ENCODE measurements around the gene KLHDC7A.

KLHDC7A gene

DNA sequence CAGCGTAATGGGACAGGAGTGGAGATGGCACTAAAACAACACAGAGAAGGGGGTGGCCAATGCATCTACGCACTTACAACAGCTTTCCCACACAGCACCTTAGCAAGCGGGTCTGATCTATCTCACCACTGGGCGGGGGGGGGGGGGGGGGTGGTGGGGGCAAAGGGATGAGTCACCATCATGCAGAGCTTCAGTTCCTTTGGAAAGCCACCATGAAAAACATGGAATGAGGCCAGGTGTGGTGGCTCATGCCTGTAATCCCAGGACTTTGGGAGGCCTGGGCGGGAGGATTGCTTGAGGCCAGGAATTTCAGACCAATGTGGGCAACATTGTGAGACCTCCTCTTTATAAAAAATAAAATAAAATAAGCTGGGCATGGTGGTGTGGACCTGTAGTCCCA, 47.2 kb downstream of the KLHDC7A start:
- no peak overlapping the region for H3K4me3 ChIP-seq (ENCODE audit: low read length)
- no CpG with 5 or more reads among the region's 5 CpGs for WGBS (ENCODE audit: insufficient coverage, insufficient read length)

DNA sequence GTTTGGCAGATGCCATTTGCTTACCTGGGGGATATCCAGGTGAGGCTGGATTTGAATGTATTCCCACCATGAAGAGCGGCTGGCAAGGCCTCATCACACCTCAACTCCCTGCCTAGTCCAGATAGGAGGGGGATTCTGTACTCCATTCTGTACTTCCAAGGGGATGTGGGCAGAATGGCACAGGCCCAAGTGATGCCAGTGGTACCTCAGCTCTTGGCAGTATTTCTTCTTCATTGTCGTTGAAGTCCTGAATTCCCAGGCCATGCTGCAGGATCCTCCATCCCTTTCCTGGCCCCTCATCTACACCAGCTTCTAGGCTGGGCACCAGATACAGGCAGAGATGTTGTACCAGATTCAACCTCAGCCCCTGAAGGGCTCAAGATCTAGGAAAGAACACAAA, 47.9 kb downstream of the KLHDC7A start:
- no CpG with 5 or more reads among the region's 2 CpGs for WGBS (ENCODE audit: insufficient coverage, insufficient read length)
- H3K4me1 ChIP-seq (ENCODE audit: control insufficient read depth, insufficient read depth, low read length): peaks cover 1% of the 10 kb centered on the region; the same call in 1 of the 2 replicates
- no peak overlapping the region for H3K4me3 ChIP-seq (ENCODE audit: low read length)
- no peaks in the 10 kb centered on the region for H3K9me3 ChIP-seq (ENCODE audit: control insufficient read depth, insufficient read depth, low read length)
- H3K27ac ChIP-seq (ENCODE audit: low read length): no peak overlapping the region
- no peak for DNase-seq (ENCODE audit: low read depth, low spot score)
- H3K27me3 ChIP-seq (ENCODE audit: control insufficient read depth, insufficient read depth, low read length): no peaks in the 10 kb centered on the region
- H3K36me3 ChIP-seq (ENCODE audit: control insufficient read depth, insufficient read depth, low read length): no peaks in the 10 kb centered on the region

More for the DNA sequence above, 47.2 kb downstream of the KLHDC7A start:
- Histone ChIP-seq H3K27ac (ENCODE audit: low read length) (no peak overlapping the region), H3K27me3 (ENCODE audit: control insufficient read depth, insufficient read depth, low read length) (no peaks in the 10 kb centered on the region), H3K4me1 (ENCODE audit: control insufficient read depth, insufficient read depth, low read length) (peaks cover 1% of the 10 kb centered on the region; the same call in 1 of the 2 replicates), H3K9me3 (ENCODE audit: control insufficient read depth, insufficient read depth, low read length) (no peaks in the 10 kb centered on the region), H3K36me3 (ENCODE audit: control insufficient read depth, insufficient read depth, low read length) (no peaks in the 10 kb centered on the region)
- DNase-seq (ENCODE audit: low read depth, low spot score): no peak

DNA sequence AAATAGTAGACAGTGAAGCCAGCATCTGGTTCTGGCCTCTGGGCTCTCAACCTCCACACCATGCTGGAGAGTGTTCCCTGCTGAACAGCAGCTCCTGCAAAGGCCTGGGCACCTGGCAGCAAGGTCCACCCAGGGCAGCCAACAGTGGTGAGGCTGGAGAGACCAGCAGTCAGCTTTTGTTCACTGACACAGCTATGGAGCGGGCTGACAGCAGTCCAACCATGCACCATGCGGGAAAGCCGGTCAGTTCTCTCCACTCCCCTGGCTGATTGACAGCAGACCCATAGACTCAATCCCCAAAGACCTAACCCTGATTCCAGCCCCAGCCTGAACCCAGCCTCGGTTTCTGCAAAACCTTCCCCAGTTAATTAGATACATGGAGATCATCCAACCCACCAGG, 49.0 kb downstream of the KLHDC7A start:
- no peak for DNase-seq (ENCODE audit: low read depth, low spot score)

DNA sequence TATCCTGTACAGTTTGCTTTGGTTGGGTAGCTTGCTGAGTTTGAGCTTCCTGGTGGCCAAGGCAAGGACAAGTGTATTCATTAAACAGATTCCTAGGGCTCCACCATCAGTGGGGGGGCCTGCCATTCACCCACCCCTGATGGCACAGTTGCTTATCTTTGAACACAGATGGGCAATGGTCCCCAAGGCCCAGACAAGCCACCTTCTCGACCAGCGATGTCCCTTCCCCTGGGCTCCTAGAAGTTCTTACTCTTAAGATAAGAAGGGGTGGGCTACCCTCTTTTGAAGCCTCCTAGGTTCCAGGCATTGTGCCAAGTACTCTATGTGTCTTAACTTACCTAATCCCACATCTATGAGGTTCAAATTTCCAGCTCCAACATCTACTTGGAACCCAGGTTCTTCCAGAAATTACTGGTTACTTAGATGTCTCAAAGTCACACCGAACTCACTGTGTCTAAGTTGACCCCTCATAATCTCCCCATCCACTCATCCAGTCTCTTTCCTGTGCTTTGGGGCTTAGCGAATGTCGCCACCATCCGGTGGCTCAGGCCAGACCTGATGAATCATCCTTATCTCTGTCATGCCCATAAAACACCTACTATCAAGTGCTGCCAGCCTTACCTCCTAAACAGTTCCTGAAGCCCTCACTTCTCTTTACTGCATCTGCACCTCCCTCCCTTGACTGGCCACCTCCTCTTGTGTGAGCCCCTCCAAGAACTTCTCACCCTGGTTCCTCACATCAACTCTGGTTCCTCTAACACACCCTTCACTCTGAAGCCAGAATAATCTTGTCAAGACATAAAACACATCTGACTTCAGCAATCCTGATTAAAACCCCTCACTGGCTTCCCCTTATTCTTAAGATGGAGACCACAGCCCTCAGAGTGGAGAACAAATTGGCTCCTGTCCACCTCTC, 50.1 kb downstream of the KLHDC7A start:
- no peaks in the 10 kb centered on the region for H3K27me3 ChIP-seq (ENCODE audit: control insufficient read depth, insufficient read depth, low read length)
- no peak overlapping the region for H3K27ac ChIP-seq (ENCODE audit: low read length)
- no peak overlapping the region for H3K4me3 ChIP-seq (ENCODE audit: low read length)
- WGBS (ENCODE audit: insufficient coverage, insufficient read length): no CpG with 5 or more reads among the region's 6 CpGs
- H3K36me3 ChIP-seq (ENCODE audit: control insufficient read depth, insufficient read depth, low read length): no peaks in the 10 kb centered on the region
- peak; percentile 25 for DNase-seq (ENCODE audit: low read depth, low spot score)
- no peaks in the 10 kb centered on the region for H3K9me3 ChIP-seq (ENCODE audit: control insufficient read depth, insufficient read depth, low read length)
- no peaks in the 10 kb centered on the region for H3K4me1 ChIP-seq (ENCODE audit: control insufficient read depth, insufficient read depth, low read length)

More for the DNA sequence above, 49.0 kb downstream of the KLHDC7A start:
- no CpG with 5 or more reads among the region's 4 CpGs for WGBS (ENCODE audit: insufficient coverage, insufficient read length)
- Histone ChIP-seq H3K27me3 (ENCODE audit: control insufficient read depth, insufficient read depth, low read length) (no peaks in the 10 kb centered on the region), H3K27ac (ENCODE audit: low read length) (no peak overlapping the region), H3K36me3 (ENCODE audit: control insufficient read depth, insufficient read depth, low read length) (no peaks in the 10 kb centered on the region), H3K9me3 (ENCODE audit: control insufficient read depth, insufficient read depth, low read length) (no peaks in the 10 kb centered on the region), H3K4me1 (ENCODE audit: control insufficient read depth, insufficient read depth, low read length) (peaks cover 1% of the 10 kb centered on the region; the same call in 1 of the 2 replicates), H3K4me3 (ENCODE audit: low read length) (no peak overlapping the region)

DNA sequence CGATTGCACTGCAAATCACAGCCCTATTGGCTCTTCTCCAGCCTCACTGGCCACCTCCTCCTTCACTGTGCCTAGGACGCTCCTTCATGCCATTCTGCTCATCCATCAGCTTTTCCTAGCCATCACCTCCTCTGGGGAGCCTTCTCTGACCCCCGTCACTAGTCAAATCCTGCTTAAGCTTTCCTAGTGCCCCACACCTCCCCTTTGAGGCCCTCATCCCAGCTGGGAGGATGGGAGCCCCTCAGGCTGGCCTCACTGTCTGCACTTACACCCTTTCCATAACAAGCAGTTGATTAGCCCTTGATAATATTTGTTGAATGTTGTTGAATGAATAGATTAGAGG, 50.7 kb downstream of the KLHDC7A start:
- DNase-seq (ENCODE audit: low read depth, low spot score): no peak
- Histone ChIP-seq H3K4me3 (ENCODE audit: low read length) (no peak overlapping the region), H3K27me3 (ENCODE audit: control insufficient read depth, insufficient read depth, low read length) (no peaks in the 10 kb centered on the region), H3K27ac (ENCODE audit: low read length) (no peak overlapping the region), H3K36me3 (ENCODE audit: control insufficient read depth, insufficient read depth, low read length) (no peaks in the 10 kb centered on the region), H3K4me1 (ENCODE audit: control insufficient read depth, insufficient read depth, low read length) (no peaks in the 10 kb centered on the region), H3K9me3 (ENCODE audit: control insufficient read depth, insufficient read depth, low read length) (no peaks in the 10 kb centered on the region)
- WGBS (ENCODE audit: insufficient coverage, insufficient read length): no CpG with 5 or more reads among the region's 3 CpGs

DNA sequence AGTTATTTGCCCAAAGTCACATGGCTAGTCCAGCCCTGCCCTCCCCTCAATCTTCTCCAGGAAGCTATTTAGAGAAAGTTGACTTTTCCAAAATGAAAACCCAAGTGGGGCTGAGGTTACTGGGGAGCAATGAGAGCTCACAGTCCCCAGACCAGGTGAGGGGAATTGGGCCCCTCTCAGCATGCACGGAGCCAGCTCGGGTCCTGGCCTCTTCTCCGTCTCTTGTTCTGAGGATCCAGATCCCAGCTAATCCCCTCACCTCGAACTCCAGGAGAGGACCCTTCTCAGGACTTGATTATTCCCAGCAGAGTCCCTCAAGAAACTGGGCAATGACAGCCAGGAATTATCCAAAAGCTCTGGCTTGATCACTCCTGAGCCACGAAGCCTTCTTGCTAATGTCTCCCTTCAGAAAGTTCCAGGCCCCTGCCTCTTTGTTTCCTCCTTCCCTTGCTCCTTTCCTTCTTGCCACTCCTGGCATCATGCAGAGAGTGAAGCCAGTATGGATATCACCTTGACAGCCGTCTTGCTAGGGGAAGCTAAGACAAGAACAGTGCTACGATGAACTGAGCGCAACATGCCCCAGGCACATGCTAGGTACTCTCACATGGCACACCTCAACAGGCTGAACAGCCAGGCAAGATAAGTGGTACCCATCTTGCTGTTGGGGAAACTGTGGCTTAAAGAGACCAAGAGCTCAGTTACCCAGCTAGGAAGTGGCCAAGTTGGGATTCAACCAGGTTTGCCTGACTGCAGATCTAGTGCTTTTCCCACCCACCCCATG, 51.9 kb downstream of the KLHDC7A start:
- WGBS (ENCODE audit: insufficient coverage, insufficient read length): no CpG with 5 or more reads among the region's 8 CpGs
- H3K4me3 ChIP-seq (ENCODE audit: low read length): no peak overlapping the region
- no peak for DNase-seq (ENCODE audit: low read depth, low spot score)
- no peaks in the 10 kb centered on the region for H3K9me3 ChIP-seq (ENCODE audit: control insufficient read depth, insufficient read depth, low read length)
- no peaks in the 10 kb centered on the region for H3K4me1 ChIP-seq (ENCODE audit: control insufficient read depth, insufficient read depth, low read length)
- no peaks in the 10 kb centered on the region for H3K27me3 ChIP-seq (ENCODE audit: control insufficient read depth, insufficient read depth, low read length)
- no peak overlapping the region for H3K27ac ChIP-seq (ENCODE audit: low read length)
- no peaks in the 10 kb centered on the region for H3K36me3 ChIP-seq (ENCODE audit: control insufficient read depth, insufficient read depth, low read length)

DNA sequence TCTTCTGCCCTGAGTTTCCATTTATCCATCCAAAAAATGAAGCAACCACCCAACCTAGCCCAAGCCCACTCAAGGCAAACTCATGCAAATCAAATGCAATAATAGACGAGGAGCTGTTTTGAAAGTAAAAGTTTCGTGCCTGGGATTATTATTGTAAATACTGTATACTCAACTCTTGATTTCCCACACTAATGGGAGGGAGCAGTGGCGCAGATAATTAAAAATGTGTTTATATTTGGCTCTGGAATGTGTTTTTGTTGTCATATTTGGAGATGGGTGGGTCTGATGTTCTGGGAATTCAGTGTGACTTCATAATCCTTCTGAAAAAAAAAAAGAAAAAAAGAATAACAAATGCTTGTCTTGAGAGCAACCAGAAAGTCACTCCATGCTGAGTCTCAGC, 52.5 kb downstream of the KLHDC7A start:
- H3K9me3 ChIP-seq (ENCODE audit: control insufficient read depth, insufficient read depth, low read length): no peaks in the 10 kb centered on the region
- H3K27ac ChIP-seq (ENCODE audit: low read length): no peak overlapping the region
- no peak overlapping the region for H3K4me3 ChIP-seq (ENCODE audit: low read length)
- H3K36me3 ChIP-seq (ENCODE audit: control insufficient read depth, insufficient read depth, low read length): no peaks in the 10 kb centered on the region
- WGBS (ENCODE audit: insufficient coverage, insufficient read length): no CpG with 5 or more reads among the region's 3 CpGs
- H3K27me3 ChIP-seq (ENCODE audit: control insufficient read depth, insufficient read depth, low read length): no peaks in the 10 kb centered on the region
- DNase-seq (ENCODE audit: low read depth, low spot score): no peak
- no peaks in the 10 kb centered on the region for H3K4me1 ChIP-seq (ENCODE audit: control insufficient read depth, insufficient read depth, low read length)

DNA sequence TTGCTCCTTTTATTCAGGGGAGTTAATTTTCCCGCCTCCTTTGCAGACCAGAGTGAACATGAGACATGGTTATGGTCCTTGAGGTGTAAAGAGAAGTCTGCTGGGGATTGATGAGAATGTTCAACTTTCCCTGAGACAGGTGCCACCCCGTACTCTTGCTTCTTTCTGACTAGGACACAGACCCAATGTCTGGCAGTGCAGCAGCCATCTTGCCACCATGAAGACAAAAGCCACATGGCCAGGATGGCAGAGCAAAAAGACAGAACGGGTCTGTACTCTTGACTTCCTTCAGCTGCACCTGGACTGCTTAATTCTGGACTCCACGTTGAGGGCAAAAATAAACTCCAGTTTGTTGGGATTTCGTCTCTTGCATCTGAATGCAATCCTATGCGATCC, 54.1 kb downstream of the KLHDC7A start:
- Histone ChIP-seq H3K36me3 (ENCODE audit: control insufficient read depth, insufficient read depth, low read length) (no peaks in the 10 kb centered on the region), H3K27ac (ENCODE audit: low read length) (no peak overlapping the region), H3K4me3 (ENCODE audit: low read length) (no peak overlapping the region), H3K9me3 (ENCODE audit: control insufficient read depth, insufficient read depth, low read length) (no peaks in the 10 kb centered on the region), H3K27me3 (ENCODE audit: control insufficient read depth, insufficient read depth, low read length) (no peaks in the 10 kb centered on the region), H3K4me1 (ENCODE audit: control insufficient read depth, insufficient read depth, low read length) (no peaks in the 10 kb centered on the region)
- no peak for DNase-seq (ENCODE audit: low read depth, low spot score)
- WGBS (ENCODE audit: insufficient coverage, insufficient read length): no CpG with 5 or more reads among the region's 6 CpGs
